ENCODE results near the gene SLX9. TPM values are rescaled to one million over a fixed set of nuclear protein-coding genes. Genes with fewer than 3 reads are reported as not detected.

SLX9 gene
- polyA plus RNA-seq, 1 donor (not counting 4 experiments of a cell fraction or from before 2014, with no cell fraction given): 21.8 TPM

DNA sequence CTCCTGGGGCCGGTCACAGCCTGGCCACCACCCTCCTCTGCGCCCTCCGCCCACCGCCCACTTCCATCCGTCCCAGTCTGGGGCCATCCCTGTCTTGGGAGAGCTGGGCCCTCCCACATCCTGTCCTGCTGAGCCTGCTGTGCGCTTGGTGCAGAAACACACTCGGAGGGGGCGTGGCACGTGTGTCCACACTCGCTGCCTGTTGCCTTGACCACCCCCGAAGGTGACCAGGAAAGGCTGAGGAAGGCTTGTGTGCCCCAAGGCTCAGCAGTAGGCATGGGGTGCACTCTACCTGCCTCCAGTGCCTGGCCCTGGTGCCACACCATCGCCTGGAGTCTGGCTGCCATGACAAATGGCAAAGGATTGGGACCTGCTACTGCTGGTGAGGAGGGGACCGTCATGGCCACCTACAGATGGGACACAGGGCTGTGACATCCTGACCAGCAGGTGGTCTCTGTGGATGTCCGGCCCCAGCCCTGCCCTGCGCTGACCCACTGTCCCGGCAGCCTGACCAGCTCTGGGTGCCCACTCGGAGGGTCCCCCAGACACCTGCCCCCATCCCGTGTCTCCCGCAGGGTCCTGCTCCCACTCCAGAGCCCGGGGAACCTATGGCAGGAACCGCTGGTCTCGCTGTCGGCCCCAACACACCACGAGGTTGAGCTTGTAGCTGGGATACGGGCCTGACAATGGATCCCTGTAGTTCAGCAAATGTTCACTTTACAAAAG is 43.1 kb upstream of the SLX9 start:
- FAIRE-seq: no peak
- no peak overlapping the region for H3K4me3 ChIP-seq (ENCODE audit: control insufficient read depth in 2 of 3, extremely low read depth in 1 of 3, insufficient read depth in 2 of 3, low read depth in 1 of 3, low read length in 3 of 3)
- no peaks in the 10 kb centered on the region for H3K9me3 ChIP-seq (ENCODE audit: control insufficient read depth, low read depth, low read length)
- no peaks in the 10 kb centered on the region for H3K4me1 ChIP-seq (ENCODE audit: control insufficient read depth, extremely low read depth, insufficient read depth, low read length)
- no peaks in the 10 kb centered on the region for H3K36me3 ChIP-seq (ENCODE audit: control insufficient read depth in 2 of 2, extremely low read depth in 1 of 2, insufficient read depth in 2 of 2, low read length in 2 of 2)
- dilution Hi-C loops (cut with MboI; ENCODE audit: extremely low pct_ligation_motif_present, low sequenced_read_pairs): no loop called here
- no peaks in the 10 kb centered on the region for H4K20me1 ChIP-seq (ENCODE audit: control insufficient read depth, extremely low read depth, insufficient read depth, low read length)
- H3K4me2 ChIP-seq (ENCODE audit: control insufficient read depth, extremely low read depth, insufficient read depth, low read depth, low read length): no peak overlapping the region
- no peak overlapping the region for H2AFZ ChIP-seq (ENCODE audit: control insufficient read depth, low read length)
- peaks cover 66% of the 10 kb centered on the region for H3K27me3 ChIP-seq (ENCODE audit: control insufficient read depth, extremely low read depth, insufficient read depth, low read length)
- H3K79me2 ChIP-seq (ENCODE audit: control insufficient read depth, insufficient read depth, low read length): no peaks in the 10 kb centered on the region
- no peaks in the 10 kb centered on the region for H3K9me1 ChIP-seq (ENCODE audit: control insufficient read depth, extremely low read depth, insufficient read depth, low read length)
- TF ChIP-seq, protein P1, sequence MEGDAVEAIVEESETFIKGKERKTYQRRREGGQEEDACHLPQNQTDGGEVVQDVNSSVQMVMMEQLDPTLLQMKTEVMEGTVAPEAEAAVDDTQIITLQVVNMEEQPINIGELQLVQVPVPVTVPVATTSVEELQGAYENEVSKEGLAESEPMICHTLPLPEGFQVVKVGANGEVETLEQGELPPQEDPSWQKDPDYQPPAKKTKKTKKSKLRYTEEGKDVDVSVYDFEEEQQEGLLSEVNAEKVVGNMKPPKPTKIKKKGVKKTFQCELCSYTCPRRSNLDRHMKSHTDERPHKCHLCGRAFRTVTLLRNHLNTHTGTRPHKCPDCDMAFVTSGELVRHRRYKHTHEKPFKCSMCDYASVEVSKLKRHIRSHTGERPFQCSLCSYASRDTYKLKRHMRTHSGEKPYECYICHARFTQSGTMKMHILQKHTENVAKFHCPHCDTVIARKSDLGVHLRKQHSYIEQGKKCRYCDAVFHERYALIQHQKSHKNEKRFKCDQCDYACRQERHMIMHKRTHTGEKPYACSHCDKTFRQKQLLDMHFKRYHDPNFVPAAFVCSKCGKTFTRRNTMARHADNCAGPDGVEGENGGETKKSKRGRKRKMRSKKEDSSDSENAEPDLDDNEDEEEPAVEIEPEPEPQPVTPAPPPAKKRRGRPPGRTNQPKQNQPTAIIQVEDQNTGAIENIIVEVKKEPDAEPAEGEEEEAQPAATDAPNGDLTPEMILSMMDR (optimal IDR thresholded peaks at IDR 0.05 in 1 of 3, IDR thresholded peaks at IDR 0.05 in 1 of 3, conservative IDR thresholded peaks at IDR 0.05 in 1 of 3; ENCODE audit: extremely low read depth in 1 of 3, insufficient read depth in 2 of 3, low read length in 3 of 3): no peak
- DNase-seq (ENCODE audit: low read depth, low spot score): no peak
- no peak overlapping the region for H3K9ac ChIP-seq (ENCODE audit: control insufficient read depth, extremely low read depth, insufficient read depth, low read length)
- H3K27ac ChIP-seq (ENCODE audit: control insufficient read depth, insufficient read depth, low read length): no peak overlapping the region

DNA sequence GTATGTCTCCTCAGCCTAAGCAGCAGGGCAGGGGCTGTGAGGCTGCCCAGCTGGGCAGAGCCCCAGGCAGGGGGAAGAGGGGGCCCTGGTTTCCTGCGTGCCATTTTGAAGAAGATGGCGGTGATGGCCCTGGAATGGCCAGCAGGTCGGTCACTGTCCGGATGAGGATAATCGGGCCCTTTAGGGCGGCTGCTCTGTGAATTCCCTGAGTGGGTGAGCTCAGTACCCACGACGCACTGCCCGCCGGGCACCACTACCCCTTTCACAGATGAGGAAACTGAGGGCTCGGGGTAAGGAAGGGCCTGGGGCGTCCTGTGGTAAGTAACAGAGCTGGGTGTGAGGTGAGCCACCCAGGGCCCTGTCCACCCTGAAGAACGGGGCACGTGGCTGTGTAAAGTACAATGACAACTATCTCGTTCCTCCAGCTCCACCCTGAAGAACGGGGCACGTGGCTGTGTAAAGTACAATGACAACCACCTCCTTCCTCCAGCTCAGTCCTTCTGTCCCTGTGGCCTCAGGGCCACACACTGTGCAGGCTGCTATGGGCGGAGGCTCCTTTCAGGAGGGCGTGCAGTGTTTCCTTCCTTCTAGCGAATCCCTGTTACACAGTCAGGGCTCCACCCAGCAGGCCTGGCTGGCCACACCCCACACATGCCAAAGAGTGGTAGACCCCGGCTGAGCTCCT is 42.4 kb upstream of the SLX9 start:
- H3K9ac ChIP-seq (ENCODE audit: control insufficient read depth, extremely low read depth, insufficient read depth, low read length): no peak overlapping the region
- no peaks in the 10 kb centered on the region for H3K4me1 ChIP-seq (ENCODE audit: control insufficient read depth, extremely low read depth, insufficient read depth, low read length)
- no peak overlapping the region for H3K4me3 ChIP-seq (ENCODE audit: control insufficient read depth in 2 of 3, extremely low read depth in 1 of 3, insufficient read depth in 2 of 3, low read depth in 1 of 3, low read length in 3 of 3)
- no peaks in the 10 kb centered on the region for H4K20me1 ChIP-seq (ENCODE audit: control insufficient read depth, extremely low read depth, insufficient read depth, low read length)
- no peaks in the 10 kb centered on the region for H3K79me2 ChIP-seq (ENCODE audit: control insufficient read depth, insufficient read depth, low read length)
- no peak overlapping the region for H3K27ac ChIP-seq (ENCODE audit: control insufficient read depth, insufficient read depth, low read length)
- no peak overlapping the region for H3K4me2 ChIP-seq (ENCODE audit: control insufficient read depth, extremely low read depth, insufficient read depth, low read depth, low read length)
- H3K36me3 ChIP-seq (ENCODE audit: control insufficient read depth in 2 of 2, extremely low read depth in 1 of 2, insufficient read depth in 2 of 2, low read length in 2 of 2): no peaks in the 10 kb centered on the region
- no peaks in the 10 kb centered on the region for H3K9me3 ChIP-seq (ENCODE audit: control insufficient read depth, low read depth, low read length)
- FAIRE-seq: no peak
- no peak overlapping the region for H2AFZ ChIP-seq (ENCODE audit: control insufficient read depth, low read length)
- TF ChIP-seq EZH2 (IDR thresholded peaks at IDR 0.05; ENCODE audit: low read length): no peak
- TF ChIP-seq, protein P1 (optimal IDR thresholded peaks at IDR 0.05 in 1 of 3, IDR thresholded peaks at IDR 0.05 in 1 of 3, conservative IDR thresholded peaks at IDR 0.05 in 1 of 3; ENCODE audit: extremely low read depth in 1 of 3, insufficient read depth in 2 of 3, low read length in 3 of 3): no peak
- no peaks in the 10 kb centered on the region for H3K9me1 ChIP-seq (ENCODE audit: control insufficient read depth, extremely low read depth, insufficient read depth, low read length)
- peaks cover 63% of the 10 kb centered on the region for H3K27me3 ChIP-seq (ENCODE audit: control insufficient read depth, extremely low read depth, insufficient read depth, low read length)
- no peak for DNase-seq (ENCODE audit: low read depth, low spot score)
- dilution Hi-C loops (cut with MboI; ENCODE audit: extremely low pct_ligation_motif_present, low sequenced_read_pairs): no loop called here

All from keratinocyte (primary cell).